GM08714 (cell line): ENCODE data around the gene L3MBTL4.

ENCODE experiments used
- H3K4me3 ChIP-seq: fragments of 200-500 bp; sonication (Bioruptor generic); 2 replicates; pipeline ENCODE4 v1.5.1; 2014; ENCODE audit warnings: mild to moderate bottlenecking, low read length, inconsistent platforms
- ZNF274 ChIP-seq: IDR thresholded peaks from 2 replicates; pipeline ENCODE4 v1.6.1; 2012; ENCODE audit warnings: mild to moderate bottlenecking, low read depth, low read length

The L3MBTL4 gene

GRCh38 chr18:5937795-5938194, 476.9 kb downstream of the L3MBTL4 start:
- no peak for TF ChIP-seq ZNF274
- no peak overlapping the region for H3K4me3 ChIP-seq

- TF ChIP-seq ZNF274, result no peak
- no peak overlapping the region for H3K4me3 ChIP-seq
Measured at GRCh38 chr18:5937121-5937520, 477.6 kb downstream of the L3MBTL4 start.

DNA sequence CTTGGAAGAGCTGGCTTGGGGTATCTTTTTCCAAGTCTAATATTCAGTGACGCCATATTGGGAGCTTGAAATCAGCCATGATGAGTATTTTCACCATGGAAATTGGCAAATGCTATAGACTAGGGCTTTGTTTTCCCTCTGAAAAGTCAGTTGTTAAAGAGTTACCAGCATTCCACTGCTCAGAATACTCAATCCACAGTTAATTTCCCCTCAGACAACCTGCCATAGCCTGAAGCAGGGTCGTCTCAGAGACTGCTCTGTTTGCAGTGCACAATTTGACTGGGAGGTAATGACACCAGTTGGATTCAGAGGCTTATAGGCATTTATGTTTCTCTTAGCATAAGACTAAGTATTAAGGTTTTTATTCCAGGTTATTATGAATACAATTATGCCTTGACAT, 483.9 kb downstream of the L3MBTL4 start:
- no peak overlapping the region for H3K4me3 ChIP-seq
- TF ChIP-seq ZNF274, result no peak

DNA sequence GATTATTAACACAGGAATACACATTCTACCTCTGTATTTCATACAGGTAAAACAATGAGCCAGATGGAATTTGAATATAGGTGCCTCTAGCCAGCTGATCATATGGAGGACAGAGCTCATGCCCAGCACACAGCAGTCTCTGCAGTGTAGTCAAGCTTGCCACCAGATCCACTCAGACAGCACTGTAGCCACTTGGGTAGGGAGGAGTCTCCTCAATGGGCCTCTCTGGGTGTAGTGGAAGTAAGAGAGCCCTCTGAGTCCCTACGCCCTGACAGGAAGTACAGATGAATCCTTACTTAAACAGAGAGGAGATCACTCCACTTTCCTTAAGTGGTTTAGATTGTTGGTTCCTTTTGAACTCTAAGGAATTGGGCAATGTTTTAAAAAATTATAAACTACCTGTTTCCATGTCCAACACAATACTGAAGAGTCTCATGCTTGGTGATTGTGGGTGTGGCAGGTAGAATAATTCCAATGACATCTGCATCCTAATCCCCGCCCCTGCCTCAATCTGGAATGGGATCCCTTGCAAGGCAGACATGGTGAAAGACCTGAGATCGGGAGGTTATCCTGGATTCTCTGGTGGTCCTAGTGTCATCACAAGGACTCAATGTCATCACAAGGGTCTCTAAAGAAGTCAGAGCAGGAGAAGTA, 496.4 kb downstream of the L3MBTL4 start:
- H3K4me3 ChIP-seq, result no peak overlapping the region
- TF ChIP-seq ZNF274, result no peak

DNA sequence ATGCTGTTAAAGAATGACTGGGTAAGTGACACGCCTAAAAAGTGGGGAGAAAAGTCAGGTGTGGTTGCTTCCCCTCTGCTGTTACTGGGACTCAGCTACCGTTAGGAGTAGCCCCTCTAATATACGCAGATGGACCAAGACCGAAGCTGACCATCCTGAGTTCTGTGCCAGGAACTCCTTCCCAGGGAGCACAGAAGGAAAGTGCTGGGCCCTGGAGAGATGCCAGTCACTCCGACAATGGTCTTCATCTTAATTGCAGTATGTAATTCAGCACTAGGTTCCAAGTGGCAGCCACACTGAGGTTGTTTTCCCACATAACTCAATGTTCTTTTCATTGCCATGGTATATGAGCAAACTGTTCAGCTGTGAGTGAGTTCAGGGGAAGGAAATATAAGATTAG, 499.8 kb downstream of the L3MBTL4 start:
- TF ChIP-seq ZNF274, result no peak
- no peak overlapping the region for H3K4me3 ChIP-seq

GRCh38 chr18:5914016-5914415, 500.7 kb downstream of the L3MBTL4 start:
- H3K4me3 ChIP-seq, result no peak overlapping the region
- no peak for TF ChIP-seq ZNF274

DNA sequence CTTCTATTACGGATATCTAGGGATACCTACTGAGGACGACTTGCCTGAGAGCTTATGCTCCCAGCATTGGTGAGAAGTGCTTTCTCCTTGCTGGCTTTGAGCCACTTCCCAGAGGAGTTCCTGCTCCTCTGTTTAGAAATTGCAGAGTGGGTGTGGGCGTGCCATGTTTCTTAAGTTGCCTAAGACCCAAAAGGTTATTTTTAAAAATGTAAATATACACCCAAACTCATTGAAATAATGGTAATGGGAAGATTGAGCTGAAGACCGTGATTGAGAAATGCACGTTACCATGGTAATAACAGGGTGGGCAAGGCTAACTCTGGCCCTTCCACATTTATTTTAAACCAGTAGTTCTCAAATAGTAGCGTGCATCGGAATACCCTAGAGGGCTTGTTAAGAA, 502.1 kb downstream of the L3MBTL4 start:
- H3K4me3 ChIP-seq, result no peak overlapping the region
- no peak for TF ChIP-seq ZNF274

- TF ChIP-seq ZNF274, result no peak
- no peak overlapping the region for H3K4me3 ChIP-seq
Measured at GRCh38 chr18:5909125-5909524, 505.6 kb downstream of the L3MBTL4 start.
